ENCODE data around the gene SMIM15.
A peak's percentile ranks its signal among the peaks of the same experiment; 100 is the strongest.
"Not testable (repeated sequence)": the region's sequence is repeated elsewhere in the genome, so short reads cannot be mapped to it uniquely, and the experiment has no call there.

Gene SMIM15, protein sequence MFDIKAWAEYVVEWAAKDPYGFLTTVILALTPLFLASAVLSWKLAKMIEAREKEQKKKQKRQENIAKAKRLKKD

DNA sequence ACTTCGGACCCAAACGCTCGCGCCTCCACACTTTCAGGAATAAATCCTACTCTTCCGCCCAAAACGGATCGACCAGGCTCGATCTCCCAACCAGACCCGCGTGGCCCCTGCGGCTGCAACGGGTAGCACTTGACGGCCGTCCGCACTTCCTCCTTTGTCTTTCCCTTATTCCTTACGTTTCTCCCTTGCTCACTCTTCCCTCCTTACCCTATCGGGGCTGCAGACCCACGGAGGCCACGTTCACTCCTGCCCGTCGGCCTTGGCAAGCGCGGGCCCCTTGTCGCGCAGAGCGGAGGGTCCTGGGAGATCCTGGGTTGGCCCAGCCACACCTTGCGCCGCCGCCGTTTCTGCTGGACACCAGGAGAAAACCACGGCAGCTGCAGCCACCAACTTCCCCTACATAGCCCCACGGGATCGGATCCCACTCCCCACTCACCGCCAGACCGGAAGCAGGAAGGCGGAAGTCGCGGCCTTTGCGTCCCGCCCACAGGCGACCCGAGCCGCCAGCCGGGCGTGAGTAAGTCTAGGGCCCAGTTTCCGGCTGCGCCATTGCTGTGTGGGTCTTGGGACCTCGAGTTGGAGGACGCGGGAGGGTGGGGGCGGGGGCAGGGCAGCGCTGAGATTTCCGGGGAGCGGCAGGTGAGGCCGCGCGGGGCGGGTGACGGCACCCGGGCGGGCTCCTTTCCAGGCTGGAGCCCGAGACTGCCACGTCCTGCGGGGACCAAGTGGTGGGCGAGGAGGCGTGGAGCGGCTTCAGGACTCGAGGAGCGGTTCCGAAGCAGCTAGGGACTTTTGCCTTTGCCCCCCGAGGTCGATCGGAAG, at the start of gene SMIM15:
TSS of gene SMIM15 (minus strand) at position 459 of the 822 bp plus-strand sequence. CDS start 2,297 bp downstream, outside the sequence.
- DNase-seq, result peak; percentile 64

GRCh38 chr5:61207884-61208283, 45.6 kb upstream of the SMIM15 start:
- no peak for DNase-seq

GRCh38 chr5:61205013-61205412, 42.7 kb upstream of the SMIM15 start:
- no peak for DNase-seq

DNA sequence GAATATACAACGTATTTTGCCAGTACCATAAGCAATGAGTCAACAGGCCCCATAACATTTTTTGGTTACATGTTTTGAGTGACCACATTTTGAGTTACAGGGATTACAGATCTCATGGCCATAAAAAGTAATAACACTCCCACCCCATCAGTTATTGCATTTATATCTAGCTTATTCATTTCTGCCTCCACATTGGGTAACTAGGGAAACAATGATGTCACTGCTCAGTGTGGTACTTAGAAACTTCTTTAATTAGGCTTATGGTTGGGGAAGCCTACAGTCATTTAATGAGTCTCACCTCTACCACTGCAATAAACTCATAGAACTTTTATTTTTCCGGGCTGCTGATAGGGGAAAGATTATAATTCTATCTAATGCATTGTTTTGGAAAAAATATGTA, 39.9 kb upstream of the SMIM15 start:
- DNase-seq, result no peak

GRCh38 chr5:61200582-61201155, 38.4 kb upstream of the SMIM15 start:
- DNase-seq, result no peak

DNA sequence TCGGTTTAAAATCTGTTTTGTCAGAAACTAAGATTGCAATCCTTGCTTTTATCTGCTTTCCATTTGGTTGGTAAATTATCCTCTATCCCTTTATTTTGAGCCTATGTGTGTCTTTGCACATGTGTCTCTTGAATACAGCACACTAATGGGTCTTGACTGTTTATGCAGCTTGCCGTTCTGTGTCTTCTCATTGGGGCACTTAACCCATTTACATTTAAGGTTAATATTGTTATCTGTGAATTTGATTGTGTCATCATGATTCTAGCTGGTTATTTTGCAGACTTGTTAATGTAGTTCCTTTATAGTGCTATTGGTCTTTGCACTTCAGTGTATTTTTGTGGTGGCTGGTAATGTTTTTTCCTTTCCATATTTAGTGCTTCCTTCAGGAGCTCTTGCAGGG, 36.3 kb upstream of the SMIM15 start:
- DNase-seq, result no peak

DNA sequence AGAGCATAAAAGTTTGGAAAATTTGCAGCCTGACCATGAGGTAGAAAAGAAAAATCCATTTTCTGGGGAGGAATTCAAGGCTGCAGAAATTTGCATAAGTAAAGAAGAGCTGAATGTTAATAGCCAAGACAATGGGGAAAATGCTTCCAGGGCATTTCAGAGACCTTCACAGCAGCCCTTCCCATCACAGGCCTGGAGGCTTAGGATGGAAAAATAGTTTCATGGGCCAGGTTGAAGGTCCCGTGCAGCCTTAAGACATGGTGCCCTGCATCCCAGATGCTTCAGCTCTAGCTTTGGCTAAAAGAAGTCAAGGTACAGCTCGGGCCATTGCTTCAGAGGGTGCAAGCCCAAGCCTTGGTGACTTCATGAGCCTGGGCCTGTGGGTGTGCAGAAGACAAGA, 25.6 kb upstream of the SMIM15 start:
- DNase-seq, result not testable (repeated sequence)

GRCh38 chr5:61187352-61187751, 25.1 kb upstream of the SMIM15 start:
- DNase-seq, result not testable (repeated sequence)

DNA sequence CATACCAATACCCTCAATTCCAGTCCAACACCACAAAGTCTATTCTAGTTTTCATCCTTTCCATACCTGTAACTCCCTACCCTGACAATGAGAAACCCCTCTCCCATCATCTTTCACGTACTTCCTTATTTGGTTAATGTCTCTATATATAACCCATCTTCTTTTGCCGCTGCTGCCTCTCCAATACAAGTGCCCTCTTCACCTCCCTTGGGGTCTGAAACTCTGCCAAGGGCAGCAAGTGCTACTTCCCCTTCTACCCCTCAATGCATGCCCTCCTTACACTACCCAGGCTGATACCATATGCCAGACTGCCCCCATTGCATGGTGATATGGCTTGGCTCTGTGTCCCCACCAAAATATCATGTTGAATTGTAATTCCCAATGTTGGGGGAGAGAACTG, 24.4 kb upstream of the SMIM15 start:
- DNase-seq, result no peak

DNA sequence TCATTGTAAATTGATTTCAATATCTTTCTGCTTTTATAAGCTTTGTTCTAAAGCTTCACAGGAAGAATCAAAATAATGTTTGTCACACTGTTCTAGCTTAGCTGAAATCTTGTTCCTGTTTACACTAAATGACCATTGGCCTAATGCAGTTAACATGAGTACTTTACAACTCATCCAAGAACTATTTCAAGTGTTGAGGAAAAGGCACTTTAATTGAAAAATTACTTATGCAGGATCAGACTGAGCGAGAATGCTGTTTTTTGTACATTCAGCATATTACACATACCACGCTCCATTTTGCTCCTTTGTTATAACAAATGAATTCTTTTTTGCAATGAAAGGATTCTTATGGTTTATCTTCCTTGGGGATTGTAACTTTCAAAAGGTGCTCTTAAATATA, 22.4 kb upstream of the SMIM15 start:
- DNase-seq, result no peak

DNA sequence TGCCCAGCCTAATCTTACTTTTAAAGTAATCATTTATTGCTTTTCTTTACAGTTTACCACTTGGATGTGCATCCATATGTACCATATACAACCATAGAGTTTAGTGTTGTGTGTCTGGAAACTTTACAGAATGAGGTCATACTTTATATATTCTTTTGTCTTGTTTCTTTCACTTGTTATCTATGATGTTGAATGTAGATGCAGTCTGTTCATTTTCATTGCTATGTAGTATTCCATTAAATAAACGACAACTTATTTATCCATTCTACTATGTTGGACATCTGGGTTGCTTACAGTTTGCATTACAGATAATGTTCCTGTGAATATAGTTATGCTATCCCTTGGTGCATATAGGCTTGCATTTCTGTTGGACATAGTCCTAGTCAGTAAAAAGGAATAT, 21.3 kb upstream of the SMIM15 start:
- DNase-seq, result no peak

DNA sequence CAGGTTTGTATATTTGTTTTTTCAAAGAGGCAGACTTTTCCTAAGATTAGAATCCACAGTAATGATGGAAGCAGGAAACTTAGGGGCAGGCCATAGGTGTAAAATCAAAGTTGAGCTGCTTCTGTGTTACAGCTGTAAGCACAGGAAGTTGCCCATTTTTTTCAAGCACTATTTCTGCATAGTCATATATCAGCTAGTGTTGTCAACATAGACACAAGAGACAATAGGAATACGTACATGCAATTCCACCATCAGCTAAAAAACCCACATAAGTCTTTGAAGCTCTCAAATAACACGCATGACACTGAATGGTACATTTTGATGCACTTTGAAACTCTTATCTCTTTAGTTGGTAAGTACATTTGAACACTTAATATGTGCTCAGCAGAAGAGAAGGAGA, 20.2 kb upstream of the SMIM15 start:
- no peak for DNase-seq

GRCh38 chr5:61180886-61181285, 18.6 kb upstream of the SMIM15 start:
- DNase-seq, result no peak

DNA sequence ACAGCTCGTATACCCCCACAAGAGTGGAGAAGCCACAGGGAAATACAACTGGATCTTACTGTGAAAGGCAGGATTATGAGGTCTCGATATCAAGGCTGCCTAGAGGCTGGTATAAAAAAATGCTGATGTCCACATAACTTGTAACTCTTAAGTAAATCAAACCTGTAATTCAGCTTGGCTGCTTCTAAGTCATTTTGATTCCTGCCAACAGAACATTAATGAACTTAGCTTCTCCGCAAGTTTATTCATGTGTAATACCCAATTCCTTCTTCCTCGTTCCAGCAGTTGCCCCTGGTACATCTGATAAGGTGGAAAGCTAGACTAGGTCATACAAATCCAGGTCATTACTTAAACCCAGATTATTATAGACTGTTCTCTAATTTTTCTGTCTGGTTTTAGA, 16.4 kb upstream of the SMIM15 start:
- no peak for DNase-seq

GRCh38 chr5:61177716-61178115, 15.4 kb upstream of the SMIM15 start:
- DNase-seq, result no peak

GRCh38 chr5:61177070-61177469, 14.8 kb upstream of the SMIM15 start:
- no peak for DNase-seq

DNA sequence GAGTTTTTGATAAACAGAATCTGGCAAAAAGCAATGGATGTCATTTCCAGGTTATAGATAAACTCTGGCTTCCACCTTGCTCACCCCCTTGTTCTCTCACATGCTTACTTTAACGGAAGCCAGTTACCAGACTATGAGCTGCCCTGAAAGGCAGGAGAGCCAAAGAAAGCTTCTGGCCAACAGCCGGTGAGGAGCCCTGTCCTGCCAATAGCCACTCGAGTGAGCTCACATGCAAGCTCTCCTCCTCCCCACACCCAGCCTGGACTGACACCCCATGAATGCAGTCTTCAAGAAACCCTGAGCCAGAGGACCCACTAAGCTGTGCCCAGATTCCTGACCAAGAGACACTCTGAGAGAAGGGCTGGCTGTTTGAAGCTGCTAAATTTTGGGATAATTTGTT, 14.4 kb upstream of the SMIM15 start:
- DNase-seq, result no peak

GRCh38 chr5:61171479-61171878, 9.2 kb upstream of the SMIM15 start:
- DNase-seq, result no peak

GRCh38 chr5:61168951-61169350, 6.7 kb upstream of the SMIM15 start:
- no peak for DNase-seq

DNA sequence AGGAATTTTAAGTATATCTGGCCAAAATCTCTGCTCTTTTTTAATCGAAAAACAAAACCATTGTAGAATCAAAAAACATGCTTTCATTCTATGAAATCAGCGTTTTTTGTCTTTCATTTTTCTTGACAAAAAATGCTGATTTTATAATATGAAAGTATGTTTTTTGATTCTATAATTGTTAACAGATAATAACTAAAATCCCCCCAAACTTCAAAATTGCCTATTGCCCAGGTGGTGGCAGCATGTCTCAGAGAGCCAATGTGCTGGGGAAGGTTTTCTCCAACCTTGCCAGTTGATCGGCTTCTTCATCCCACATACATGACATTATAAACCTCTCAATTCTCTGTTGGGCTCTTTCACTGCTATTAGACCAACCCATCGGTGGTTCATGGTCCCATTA, 5.1 kb upstream of the SMIM15 start:
- no peak for DNase-seq

- DNase-seq, result no peak
Measured at GRCh38 chr5:61163905-61164304, 1.6 kb upstream of the SMIM15 start.

- DNase-seq, result no peak
Measured at GRCh38 chr5:61162832-61163567, 732 bp upstream of the SMIM15 start.

- DNase-seq, result no peak
Measured at GRCh38 chr5:61160497-61160896, 1.8 kb downstream of the SMIM15 start.

- no peak for DNase-seq
Measured at GRCh38 chr5:61159836-61160235, 2.4 kb downstream of the SMIM15 start.

All from activated CD4-positive, alpha-beta T cell treated with anti-CD3 and anti-CD28 coated beads for 1 hour (primary cell).